Uterus (tissue), 2 donors: ENCODE results near the gene FANCB.

Experiments used
- POLR2A ChIP-seq, 2 donors: fragments of 450-650 bp; IDR thresholded peaks; one replicate each; pipeline ENCODE4 v1.6.1; 2016; ENCODE audit warnings: antibody characterized with exemption in 2 of 2, mild to moderate bottlenecking in 1 of 2, moderate library complexity in 1 of 2
- TF ChIP-seq, protein P1 (sequence below), 4 experiments: fragments of 200-600 bp in 2 of 4; fragments of 450-650 bp in 2 of 4; sonication (generic) in 2 of 4; IDR thresholded peaks; one replicate each; pipeline ENCODE4 v1.5.1; 2016 to 2019; ENCODE audit warnings: antibody characterized with exemption in 4 of 4, mild to moderate bottlenecking in 2 of 4, moderate library complexity in 1 of 4

DNA sequence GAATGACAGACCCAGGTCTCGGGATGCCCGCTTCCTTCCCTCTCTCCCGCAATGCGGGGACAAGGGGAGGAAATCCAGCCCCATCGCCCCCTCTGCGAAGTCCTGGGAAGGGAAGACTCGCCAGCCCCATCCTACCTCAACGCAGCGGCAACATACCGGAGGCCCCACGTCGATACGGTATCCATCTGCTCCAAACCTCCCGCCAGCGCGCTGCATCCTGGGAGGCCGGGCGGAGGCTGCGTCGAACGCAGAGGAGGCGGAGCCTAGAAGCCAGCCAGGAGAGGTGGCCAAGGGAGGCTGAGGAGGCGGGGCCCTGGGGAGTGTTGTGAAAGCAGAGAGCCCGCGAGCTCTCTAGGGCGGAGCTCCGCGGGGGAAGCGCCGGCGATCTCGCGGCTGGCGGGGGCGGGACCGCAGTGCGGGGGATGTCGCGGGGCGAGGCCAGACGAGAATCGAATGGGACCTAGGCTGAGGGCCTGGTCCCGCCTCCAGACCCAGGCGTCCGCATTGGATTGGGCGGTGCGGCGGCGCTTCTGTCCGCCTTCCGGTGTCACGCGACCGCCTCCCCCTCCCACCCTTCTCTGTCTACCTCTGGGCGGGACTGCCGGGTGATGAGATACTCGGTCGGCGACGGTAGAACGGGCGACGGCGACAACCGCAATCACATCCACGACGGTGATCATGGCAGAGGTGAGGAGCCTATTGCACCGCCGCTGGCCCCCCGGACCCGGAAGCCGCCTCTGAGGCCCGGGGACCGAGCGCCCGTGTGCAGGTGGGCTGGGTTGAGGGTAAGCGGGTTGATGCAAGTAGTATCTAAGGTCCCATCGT lies at the start of gene FANCB, which contains the start of gene MOSPD2:
- TF ChIP-seq, protein P1, sequence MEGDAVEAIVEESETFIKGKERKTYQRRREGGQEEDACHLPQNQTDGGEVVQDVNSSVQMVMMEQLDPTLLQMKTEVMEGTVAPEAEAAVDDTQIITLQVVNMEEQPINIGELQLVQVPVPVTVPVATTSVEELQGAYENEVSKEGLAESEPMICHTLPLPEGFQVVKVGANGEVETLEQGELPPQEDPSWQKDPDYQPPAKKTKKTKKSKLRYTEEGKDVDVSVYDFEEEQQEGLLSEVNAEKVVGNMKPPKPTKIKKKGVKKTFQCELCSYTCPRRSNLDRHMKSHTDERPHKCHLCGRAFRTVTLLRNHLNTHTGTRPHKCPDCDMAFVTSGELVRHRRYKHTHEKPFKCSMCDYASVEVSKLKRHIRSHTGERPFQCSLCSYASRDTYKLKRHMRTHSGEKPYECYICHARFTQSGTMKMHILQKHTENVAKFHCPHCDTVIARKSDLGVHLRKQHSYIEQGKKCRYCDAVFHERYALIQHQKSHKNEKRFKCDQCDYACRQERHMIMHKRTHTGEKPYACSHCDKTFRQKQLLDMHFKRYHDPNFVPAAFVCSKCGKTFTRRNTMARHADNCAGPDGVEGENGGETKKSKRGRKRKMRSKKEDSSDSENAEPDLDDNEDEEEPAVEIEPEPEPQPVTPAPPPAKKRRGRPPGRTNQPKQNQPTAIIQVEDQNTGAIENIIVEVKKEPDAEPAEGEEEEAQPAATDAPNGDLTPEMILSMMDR (IDR thresholded peaks at IDR 0.05) = no peak
- peak in 1 of 2 donors; percentile 29 for TF ChIP-seq POLR2A (IDR thresholded peaks at IDR 0.05)
